ENCODE measurements around the gene KLHL18. TPM values are rescaled to one million over a fixed set of nuclear protein-coding genes. Genes with fewer than 3 reads are reported as not detected.
"Not testable (repeated sequence)": the region's sequence is repeated elsewhere in the genome, so short reads cannot be mapped to it uniquely, and the experiment has no call there.

The KLHL18 gene
- total RNA-seq, 1 experiment from 2014 or later = 35.4 TPM

- ATAC-seq = no peak
- POLR2A ChIA-PET = no interaction called here
- no peaks in the 10 kb centered on the region for H3K36me3 ChIP-seq (ENCODE audit: control insufficient read depth, insufficient read depth, low read length)
- DNase-seq (ENCODE audit: low read depth, low spot score) = no peak
- H3K27ac ChIP-seq (ENCODE audit: low read length) = no peak overlapping the region
- no peaks in the 10 kb centered on the region for H3K27me3 ChIP-seq (ENCODE audit: control insufficient read depth, insufficient read depth, low read length)
- H3K4me1 ChIP-seq (ENCODE audit: control insufficient read depth, insufficient read depth, low read length) = no peaks in the 10 kb centered on the region
- H3K9me3 ChIP-seq (ENCODE audit: control insufficient read depth, insufficient read depth, low read depth, low read length) = no peaks in the 10 kb centered on the region
- TF ChIP-seq POLR2AphosphoS5 (IDR thresholded peaks at IDR 0.05; ENCODE audit: low read depth, low read length) (no peak), TCF7L2 (IDR thresholded peaks at IDR 0.05; ENCODE audit: low read depth, low read length) (no peak), SIN3A (IDR thresholded peaks at IDR 0.05; ENCODE audit: borderline replicate concordance, insufficient read depth, low read depth, low read length) (no peak), CTCF (IDR thresholded peaks at IDR 0.05) (no peak)
- TF ChIP-seq, protein P1, sequence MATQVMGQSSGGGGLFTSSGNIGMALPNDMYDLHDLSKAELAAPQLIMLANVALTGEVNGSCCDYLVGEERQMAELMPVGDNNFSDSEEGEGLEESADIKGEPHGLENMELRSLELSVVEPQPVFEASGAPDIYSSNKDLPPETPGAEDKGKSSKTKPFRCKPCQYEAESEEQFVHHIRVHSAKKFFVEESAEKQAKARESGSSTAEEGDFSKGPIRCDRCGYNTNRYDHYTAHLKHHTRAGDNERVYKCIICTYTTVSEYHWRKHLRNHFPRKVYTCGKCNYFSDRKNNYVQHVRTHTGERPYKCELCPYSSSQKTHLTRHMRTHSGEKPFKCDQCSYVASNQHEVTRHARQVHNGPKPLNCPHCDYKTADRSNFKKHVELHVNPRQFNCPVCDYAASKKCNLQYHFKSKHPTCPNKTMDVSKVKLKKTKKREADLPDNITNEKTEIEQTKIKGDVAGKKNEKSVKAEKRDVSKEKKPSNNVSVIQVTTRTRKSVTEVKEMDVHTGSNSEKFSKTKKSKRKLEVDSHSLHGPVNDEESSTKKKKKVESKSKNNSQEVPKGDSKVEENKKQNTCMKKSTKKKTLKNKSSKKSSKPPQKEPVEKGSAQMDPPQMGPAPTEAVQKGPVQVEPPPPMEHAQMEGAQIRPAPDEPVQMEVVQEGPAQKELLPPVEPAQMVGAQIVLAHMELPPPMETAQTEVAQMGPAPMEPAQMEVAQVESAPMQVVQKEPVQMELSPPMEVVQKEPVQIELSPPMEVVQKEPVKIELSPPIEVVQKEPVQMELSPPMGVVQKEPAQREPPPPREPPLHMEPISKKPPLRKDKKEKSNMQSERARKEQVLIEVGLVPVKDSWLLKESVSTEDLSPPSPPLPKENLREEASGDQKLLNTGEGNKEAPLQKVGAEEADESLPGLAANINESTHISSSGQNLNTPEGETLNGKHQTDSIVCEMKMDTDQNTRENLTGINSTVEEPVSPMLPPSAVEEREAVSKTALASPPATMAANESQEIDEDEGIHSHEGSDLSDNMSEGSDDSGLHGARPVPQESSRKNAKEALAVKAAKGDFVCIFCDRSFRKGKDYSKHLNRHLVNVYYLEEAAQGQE (IDR thresholded peaks at IDR 0.05; ENCODE audit: insufficient read depth in 1 of 2, low read depth in 2 of 2, low read length in 1 of 2) = no peak
- no peak overlapping the region for H3K4me3 ChIP-seq (ENCODE audit: low read depth in 2 of 2, low read length in 2 of 2)
- in situ Hi-C loops (cut with HindIII; ENCODE audit: low pct_unique_long_range_greater_than_20kb, low sequenced_read_pairs) = no loop called here
- CTCF ChIA-PET = no interaction called here
- intact Hi-C loops (cut with micrococcal nuclease; ENCODE audit: unreplicated experiment) = no loop called here
- no TSS peak for BruUV-seq (replicated peaks)
Measured at GRCh38 chr3:47366833-47367232, 84.1 kb downstream of the KLHL18 start.

GRCh38 chr3:47367631-47368030 lies 84.9 kb downstream of the KLHL18 start:
- CTCF ChIA-PET = no interaction called here

DNA sequence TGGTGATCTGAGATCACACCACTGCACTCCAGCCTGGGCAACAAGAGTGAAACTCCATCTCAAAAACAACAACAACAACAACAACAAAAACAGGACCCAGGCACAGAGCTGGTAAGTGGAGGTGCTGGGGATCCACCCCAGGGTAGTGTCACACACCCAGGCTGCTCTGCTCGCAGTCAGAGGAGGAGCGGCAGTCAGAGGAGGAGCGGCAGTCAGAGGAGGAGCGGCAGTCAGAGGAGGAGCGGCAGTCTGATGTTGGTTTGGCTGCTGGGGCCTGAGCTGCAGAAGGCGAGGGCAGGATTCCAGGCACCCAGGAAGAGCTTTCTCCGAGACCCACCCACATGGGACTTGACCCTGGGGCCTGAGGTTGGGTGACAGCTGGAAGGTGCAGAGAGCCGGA lies 87.3 kb downstream of the KLHL18 start:
- H3K27me3 ChIP-seq (ENCODE audit: control insufficient read depth, insufficient read depth, low read length); BruUV-seq (replicated peaks); POLR2A ChIA-PET; intact Hi-C loops (cut with micrococcal nuclease; ENCODE audit: unreplicated experiment); ATAC-seq; H3K36me3 ChIP-seq (ENCODE audit: control insufficient read depth, insufficient read depth, low read length); in situ Hi-C loops (cut with HindIII; ENCODE audit: low pct_unique_long_range_greater_than_20kb, low sequenced_read_pairs); DNase-seq (ENCODE audit: low read depth, low spot score); CTCF ChIA-PET; H3K9me3 ChIP-seq (ENCODE audit: control insufficient read depth, insufficient read depth, low read depth, low read length); H3K4me3 ChIP-seq (ENCODE audit: low read depth in 2 of 2, low read length in 2 of 2); H3K4me1 ChIP-seq (ENCODE audit: control insufficient read depth, insufficient read depth, low read length); H3K27ac ChIP-seq (ENCODE audit: low read length): not testable (repeated sequence)

More at GRCh38 chr3:47367631-47368030, 84.9 kb downstream of the KLHL18 start:
- H3K9me3 ChIP-seq (ENCODE audit: control insufficient read depth, insufficient read depth, low read depth, low read length) = no peaks in the 10 kb centered on the region
- in situ Hi-C loops (cut with HindIII; ENCODE audit: low pct_unique_long_range_greater_than_20kb, low sequenced_read_pairs) = no loop called here
- no peaks in the 10 kb centered on the region for H3K4me1 ChIP-seq (ENCODE audit: control insufficient read depth, insufficient read depth, low read length)
- H3K4me3 ChIP-seq (ENCODE audit: low read depth in 2 of 2, low read length in 2 of 2) = no peak overlapping the region
- H3K36me3 ChIP-seq (ENCODE audit: control insufficient read depth, insufficient read depth, low read length) = no peaks in the 10 kb centered on the region
- H3K27ac ChIP-seq (ENCODE audit: low read length) = no peak overlapping the region
- TF ChIP-seq TCF7L2 (IDR thresholded peaks at IDR 0.05; ENCODE audit: low read depth, low read length) (no peak), POLR2AphosphoS5 (IDR thresholded peaks at IDR 0.05; ENCODE audit: low read depth, low read length) (no peak), CTCF (IDR thresholded peaks at IDR 0.05) (no peak), SIN3A (IDR thresholded peaks at IDR 0.05; ENCODE audit: borderline replicate concordance, insufficient read depth, low read depth, low read length) (no peak)
- TF ChIP-seq, protein P1 (IDR thresholded peaks at IDR 0.05; ENCODE audit: insufficient read depth in 1 of 2, low read depth in 2 of 2, low read length in 1 of 2) = no peak
- POLR2A ChIA-PET = no interaction called here
- H3K27me3 ChIP-seq (ENCODE audit: control insufficient read depth, insufficient read depth, low read length) = no peaks in the 10 kb centered on the region
- ATAC-seq = no peak
- intact Hi-C loops (cut with micrococcal nuclease; ENCODE audit: unreplicated experiment) = no loop called here
- BruUV-seq (replicated peaks) = no TSS peak
- no peak for DNase-seq (ENCODE audit: low read depth, low spot score)
